NCI-H446 treated with DMSO at 0.1 percent for 48 hours (cell line): ENCODE results near the gene TBC1D22A.

Experiments used
- DNase-seq: peaks from one replicate; lab custom pipeline; 2025; lab: John Stamatoyannopoulos, UW

TBC1D22A gene

DNA sequence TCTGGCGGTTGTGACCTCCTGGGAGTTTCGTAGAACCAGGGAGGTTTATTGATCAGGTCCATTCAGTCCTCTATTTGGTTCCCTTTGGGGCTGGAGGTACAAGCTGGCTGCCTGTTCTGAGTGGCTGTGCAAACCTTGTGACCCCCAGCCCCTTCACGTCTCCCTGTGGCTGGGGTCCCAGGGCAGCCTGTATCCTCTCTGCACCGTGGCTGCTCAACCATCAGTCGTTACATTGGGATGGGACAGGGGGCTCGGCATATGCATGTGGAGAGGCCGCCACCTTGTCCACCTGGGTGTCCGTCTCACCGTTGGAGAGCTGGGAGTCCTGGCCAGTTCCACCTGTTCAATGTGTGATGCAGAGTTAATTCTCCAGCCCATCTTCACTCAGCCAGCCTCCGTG is 195.7 kb downstream of the TBC1D22A start:
- DNase-seq: no peak

DNA sequence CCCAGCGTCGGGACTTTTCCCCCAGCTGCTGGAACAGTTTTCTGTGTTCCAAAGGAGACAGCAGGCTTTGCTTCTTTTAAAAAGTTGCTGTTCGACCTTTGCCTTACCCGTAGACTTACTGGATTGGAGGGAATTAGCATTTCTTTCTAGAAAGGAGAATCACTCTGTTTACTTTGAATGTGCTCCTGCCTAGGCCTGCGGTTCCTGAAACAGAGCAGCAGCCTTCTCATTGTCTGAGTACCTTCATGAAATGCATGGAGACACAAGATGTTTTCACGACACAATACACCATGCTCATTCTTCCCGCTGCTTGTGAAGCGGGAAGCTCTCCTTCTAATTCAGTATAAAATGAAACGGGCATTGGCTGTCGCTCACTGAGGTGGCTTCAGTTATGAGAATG is 196.2 kb downstream of the TBC1D22A start:
- no peak for DNase-seq

DNA sequence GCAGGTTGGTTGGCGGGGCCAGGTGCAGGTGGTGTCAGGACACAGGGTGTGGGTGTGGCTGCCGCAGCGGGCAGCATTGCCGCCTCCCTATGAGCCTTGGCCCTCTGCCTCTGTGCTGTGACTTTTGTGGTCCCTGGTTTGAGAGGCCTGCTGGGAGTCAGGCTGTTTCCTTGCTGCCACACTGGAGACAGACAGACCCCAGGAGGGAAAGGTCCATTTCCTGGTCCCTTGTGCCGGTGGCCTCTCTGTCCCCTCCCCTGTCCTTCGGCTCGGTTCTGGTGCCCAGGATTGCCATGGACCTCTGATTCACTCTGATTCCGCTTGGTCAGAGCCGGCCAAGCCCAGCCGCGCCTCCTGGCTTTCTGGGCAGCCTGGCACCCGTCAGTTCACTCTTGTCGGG is 196.9 kb downstream of the TBC1D22A start:
- no peak for DNase-seq

DNA sequence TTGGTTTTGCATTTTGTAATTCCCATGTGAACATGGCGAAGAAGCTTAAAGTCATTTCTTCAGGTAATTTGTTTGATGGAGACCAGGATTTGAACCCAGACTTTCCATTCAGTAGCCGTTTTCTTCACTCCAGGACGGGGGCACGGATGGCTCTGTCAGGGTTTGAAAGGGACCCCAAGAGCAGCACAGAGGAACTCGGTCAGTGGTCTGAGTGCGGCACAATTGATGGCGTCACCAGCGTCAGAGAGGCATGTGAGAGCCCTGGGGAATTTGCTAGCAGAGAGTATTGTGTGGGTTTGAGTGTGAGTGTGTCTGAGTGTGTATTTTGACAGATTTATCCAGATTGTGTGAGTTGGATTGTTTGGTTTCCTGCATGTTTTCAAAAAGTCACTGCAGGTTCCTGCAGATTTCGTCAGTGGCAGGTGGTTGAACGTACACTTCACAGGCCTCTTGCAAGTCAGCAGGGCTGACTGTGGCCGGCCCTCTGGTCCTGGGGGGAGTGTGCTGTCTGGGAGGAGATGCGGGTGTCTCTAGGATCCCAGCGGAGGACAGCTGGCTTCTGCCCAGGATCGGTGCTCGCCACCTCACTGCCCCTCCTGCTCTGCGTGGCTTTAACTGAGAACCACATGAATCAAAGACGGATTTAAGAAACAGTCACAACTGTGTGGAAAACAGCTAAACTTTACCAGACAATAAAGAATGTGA is 199.3 kb downstream of the TBC1D22A start:
- DNase-seq: no peak

DNA sequence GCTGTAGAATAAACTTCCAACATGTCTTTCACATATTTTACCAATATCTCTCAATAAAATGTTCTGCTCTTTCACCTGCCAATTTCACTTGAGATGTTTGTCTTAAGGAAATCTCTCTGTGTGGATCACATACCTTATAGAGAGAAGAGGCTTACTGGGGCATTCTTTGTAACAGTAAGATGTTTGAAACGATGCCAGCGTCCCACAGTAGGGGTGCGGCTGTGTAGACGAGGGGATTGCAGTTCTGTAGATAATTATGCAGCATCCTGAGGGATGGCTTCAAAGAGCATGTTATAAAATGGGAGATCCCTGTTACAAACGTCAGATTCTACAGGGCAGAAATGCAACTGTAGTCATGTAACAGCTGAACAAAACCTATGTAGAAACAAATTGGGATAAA is 200.0 kb downstream of the TBC1D22A start:
- DNase-seq: no peak

DNA sequence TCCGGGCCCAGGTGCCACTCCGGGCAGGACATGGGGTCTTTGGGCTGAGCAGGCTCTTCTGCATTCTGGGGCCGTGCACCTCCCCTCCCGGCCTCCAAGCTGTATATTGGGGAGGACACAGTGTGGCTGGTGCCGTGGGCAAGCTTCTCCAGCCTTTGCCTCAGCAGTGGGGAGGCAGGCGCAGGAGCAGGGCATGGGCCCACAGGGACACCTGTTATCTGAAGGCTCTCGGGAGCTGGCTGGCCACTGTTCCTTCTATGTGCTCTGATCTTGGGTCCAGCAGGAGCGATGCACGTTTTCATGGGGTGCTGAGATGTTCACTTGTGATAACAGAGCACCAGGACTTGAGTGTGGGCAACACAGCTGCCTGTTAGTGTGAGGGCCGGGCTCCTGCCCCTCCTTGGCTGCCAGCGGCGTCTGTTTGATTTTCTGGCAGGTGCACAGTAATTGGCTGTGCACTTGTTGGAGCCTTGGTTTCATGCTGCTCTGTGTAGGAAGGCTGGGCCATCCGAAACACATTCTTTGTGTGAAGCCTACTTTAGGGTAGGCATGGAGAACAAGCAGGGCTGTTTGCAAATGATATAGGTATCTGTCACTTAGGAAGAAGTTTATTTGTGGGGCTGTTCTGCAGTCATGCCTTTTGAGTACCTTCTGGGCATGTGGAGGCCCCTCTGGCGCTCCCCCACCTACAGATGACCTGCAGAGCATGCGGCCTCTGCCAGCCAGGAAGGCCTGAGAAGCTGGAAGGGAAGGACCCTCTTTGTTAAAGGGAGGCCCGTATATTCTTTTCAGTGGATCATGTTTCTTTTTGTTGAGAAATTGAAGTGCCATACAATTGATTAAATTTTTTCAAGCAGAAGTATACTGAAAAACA is 201.5 kb downstream of the TBC1D22A start:
- no peak for DNase-seq

DNA sequence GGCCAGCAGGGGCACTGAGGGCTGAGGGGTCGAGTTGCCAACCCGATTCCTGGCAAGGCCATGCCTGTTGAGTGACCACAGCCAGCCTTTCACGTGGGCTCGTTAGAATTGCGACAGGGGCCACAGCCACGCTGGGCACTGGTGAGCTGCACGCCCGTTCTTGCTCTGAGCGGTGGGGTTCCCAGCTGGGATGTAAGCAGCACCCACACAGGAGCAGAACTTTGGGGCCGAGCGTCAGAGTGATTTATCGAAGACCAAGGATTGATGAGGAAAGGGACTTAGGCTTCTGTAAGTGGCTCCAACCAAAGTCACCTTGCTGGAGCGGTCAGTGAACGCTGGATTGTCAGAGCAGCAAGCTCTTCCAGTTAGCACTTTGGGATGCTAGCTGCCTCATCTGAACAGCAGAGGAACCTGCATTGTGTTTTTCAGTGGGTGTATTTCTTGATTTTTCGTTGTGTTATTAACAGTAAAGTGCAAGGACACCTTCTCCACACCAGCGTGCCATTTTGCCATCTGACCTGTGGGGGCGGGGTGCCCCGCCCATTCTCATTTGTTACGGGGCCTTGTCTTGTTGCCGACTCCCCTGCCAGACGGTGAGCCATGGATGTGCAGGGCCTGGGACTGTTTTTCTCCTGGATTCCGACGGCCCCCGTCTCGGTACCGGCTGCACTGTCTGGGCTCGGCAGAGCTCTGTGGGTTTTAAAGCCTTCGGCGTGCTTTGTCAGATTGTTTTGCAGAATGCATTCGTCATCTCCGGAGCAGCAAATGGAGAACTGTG is 202.5 kb downstream of the TBC1D22A start:
- DNase-seq: no peak

DNA sequence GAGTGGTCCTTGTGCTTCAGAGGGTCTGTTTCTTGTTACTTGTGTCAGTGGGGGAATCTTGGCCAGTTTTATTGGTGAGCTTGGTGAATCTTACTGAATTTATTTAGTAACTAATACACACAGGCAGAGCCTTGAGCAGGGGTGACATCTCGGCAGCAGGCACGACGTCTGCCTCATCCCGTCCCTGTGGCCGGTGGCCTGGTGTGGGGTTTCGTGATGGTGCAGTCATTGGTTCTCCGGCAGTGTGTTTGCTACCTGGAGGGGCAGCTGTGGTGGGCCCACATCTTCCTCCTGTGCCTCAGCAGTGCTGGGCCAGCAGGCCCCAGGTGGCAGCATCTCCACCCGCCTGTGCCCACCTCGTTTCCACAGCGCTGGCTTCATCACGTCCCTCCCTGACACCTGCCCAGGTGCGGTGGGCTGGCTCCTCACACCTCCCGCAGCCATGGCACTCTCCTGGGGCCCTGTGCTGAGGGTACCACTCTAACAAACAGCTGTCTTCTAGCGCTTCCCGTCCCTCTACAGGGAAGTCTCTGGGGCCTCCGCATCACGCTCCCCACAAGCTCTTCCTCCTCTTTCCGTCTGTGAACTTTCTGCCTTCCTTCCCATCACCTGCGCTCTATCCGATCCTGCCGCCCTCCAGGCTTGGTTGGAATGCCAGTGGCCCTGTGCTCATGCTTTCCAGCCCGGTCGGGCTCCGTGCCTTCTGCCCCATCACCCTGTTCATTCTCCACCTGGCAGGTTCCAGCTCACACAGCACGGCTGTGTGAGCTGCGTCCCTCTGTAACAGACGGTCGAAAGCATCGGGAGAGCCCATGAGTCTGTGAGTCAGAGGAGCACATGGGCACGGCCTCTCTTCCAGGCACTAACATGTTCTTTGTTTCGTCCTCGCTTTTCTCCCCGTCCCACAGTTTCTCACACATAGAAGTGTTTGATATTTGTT is 203.4 kb downstream of the TBC1D22A start:
- no peak for DNase-seq

DNA sequence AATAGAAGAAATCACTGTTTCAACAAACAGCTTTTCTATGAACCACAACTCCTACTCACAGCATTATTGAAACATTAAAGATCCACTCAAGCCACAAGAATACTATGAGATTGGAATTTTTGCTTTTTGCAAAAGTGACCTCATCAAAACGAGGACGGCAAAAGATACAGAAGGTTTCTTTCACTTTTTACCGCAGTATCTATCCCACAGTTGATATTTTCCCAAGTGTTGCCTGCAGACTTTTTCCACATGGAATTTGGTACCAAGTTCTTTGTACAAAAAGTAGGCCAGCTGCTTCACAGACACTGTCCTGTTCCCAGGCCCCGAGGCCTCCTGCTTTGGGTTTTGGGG is 204.0 kb downstream of the TBC1D22A start:
- DNase-seq: no peak

DNA sequence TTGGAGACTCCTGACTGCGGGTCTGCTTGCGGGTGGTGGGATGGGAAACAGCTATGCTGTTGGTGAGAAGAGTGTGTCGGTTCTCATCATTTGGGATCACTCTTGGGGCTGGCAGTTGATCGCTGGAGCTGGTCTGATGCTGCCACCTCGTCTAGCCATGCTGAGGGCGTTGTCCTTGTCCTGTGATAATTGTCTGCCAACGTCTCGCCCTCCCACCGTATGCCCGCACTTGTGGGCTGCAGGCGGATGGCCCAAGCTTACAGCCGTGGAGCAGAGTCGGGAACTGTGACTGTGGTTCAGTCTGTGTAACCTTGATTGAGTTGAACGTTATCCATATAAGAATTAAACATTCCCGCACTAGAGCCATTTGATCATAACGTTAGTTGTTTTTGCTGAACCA is 204.4 kb downstream of the TBC1D22A start:
- DNase-seq: no peak

DNA sequence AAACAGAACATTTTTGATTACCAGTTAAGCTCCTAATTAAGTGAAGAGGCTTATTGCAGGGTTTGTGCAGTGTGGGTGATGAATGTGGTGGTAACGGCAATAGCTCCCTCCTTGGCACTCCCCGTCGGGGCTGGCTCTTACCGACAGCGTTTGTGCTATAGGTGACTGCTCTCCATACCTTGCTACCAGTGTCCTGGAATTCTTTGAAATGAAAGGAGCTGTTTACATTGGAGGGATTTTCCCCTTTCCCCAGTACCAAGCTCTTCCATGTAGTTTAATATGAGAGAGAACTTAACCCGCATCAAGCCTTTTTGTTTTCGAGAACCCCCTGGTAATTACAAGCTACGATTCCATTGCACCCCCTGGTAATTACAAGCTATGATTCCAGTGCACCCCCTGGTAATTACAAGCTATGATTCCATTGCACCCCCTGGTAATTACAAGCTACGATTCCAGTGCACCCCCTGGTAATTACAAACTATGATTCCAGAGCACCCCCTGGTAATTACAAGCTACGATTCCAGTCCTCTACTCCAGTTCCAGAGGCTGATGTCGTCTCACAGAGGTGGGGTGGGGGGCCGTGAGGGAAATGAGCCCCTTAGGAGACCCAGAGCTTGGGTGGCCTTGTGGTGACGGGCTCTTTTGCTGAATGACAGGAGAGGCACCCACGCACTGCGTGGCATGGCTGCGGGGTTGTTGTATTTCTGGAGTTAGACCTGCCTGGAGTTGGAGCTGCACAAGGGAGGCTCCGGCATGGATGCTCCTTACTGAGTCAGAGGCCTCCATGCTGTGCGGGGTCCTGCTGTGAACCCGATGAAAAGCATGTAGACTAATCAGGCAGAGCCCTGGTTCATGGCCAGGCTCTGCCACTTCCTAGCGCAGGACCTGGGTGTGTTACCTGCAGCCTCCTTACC is 205.3 kb downstream of the TBC1D22A start:
- no peak for DNase-seq

DNA sequence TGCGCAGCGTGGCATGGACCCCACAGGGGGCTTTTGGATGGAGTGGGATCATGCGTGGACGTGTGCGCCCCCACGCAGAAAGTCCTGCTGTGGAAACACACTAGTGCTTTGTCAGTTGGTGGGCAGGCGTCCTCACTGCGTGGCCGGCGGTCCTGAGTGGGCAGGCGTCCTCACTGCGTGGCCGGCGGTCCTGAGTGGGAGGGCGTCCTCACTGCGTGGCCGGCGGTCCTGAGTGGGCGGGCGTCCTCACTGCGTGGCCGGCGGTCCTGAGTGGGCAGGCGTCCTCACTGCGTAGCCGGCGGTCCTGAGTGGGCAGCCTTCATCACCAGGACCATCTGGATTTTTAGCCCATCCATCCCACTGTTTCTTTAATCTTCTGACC is 205.9 kb downstream of the TBC1D22A start:
- no peak for DNase-seq

DNA sequence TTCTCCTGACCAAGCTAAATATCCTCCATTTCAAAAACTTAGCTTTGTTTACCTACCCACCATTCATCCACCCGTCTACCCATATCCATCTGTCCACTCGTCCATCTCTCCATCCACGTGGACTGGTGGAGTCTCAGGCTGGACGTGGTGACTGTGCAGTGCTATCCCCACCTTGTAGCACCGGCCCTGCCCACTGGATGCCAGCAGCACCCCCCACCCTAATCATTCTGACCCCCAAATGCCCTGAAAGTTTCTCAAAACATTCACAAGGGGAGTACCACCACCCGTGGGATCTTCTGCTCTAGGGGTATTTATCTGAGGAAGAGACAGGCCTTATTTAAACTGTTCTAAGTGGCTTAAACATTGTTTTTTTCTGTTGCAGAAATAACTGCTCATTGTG is 206.4 kb downstream of the TBC1D22A start:
- no peak for DNase-seq

DNA sequence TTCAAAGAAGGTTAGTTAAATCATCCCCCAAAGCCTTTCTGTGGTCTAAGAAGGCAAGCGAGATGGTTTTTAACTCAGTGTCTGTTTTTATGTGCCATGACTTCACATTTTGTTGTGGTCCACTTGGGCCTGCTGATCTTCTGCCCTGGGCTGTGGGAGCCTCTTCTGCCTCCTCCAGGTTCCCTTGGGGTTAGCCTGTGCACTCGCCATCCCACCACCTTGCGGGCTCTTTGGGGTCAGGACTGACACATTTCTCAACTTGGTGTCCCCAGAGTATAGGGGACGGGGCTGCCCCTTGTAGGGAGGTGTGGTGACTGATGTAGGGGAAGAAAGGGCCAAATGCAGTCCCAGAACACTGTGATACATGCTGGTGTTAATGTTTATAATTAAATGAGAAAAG is 207.0 kb downstream of the TBC1D22A start:
- no peak for DNase-seq

DNA sequence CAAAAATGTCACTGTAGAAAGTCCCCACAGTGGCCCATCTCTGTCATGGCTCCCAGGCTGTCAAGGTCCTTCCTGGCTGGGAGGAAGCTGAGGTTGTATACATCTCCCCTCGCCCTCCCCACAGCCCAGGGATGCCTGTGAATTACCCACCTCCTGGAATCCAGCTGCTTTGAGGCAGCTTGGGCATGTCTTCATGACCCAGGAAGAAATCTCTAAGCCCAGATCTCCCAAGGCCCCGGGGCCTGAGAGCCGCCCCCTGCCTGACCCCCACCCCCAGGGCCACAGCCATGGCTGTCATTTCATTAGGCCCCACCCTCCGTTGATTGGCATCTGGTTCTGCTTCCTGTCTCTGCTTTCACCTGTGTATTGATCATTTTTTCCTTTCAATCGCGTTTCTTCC is 207.5 kb downstream of the TBC1D22A start:
- DNase-seq: no peak

DNA sequence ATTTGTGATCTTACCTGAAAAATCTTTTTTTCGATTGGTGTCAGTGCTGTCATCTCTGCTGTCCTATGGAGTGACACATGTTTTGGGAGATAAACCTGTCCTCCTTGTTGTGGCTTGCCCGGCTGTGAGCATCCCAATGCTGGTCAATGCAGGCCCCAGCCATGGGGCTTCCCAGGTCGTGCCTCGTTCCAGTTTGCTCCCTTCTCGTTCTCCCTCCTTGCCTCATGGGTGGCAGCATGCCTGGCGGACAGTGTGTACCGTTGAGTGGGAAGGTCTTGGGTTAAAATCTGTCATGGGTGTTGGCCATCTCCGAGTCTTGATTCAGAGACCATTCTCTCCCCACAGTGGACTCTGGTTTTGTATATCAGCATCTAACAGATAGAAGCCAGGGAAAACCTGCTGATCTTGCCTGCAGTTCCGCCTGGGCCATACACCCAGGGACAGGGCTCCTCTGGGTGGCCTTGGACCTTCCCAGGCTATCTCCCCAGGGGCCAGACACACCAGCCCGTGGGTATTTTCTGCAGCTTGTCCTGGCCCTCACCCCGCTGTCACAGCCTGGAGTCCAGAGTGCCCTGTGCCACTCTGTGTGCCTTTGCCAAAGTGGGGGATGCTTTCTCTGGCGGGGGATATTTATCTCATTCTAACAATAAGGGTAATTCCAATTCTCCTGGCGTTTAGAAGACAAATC is 208.1 kb downstream of the TBC1D22A start:
- no peak for DNase-seq

DNA sequence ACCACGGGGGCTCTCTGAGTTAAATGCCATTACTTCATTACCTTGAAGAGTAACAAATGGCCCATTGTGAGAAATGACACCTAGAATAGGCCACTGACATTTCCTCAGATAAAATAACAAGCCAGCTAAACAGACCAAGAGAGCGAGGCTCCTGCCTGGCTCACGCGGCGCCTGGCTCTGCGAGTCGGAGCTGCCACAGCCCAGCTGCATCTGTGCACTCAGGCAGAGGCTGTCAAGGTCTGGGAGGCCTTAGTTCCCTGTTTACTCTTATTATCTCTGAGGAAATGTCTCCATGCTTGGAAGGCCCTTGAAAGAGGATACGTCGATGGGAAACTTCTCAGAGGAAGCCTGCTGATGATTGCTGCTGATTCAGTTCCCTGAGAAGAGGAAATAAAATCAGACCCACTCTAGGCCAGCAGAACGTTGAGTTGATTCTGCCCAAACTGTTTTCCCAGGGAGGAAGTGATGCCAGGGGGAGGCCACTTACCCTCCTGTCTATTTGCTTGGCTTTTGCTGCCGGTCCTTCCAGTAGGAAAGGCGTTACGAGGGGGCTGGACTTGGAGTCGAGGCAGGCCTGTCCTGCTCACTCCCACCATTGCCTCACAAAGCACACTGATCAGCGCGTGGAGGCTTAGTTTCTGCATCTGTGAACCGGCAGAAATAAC is 208.8 kb downstream of the TBC1D22A start:
- DNase-seq: no peak

DNA sequence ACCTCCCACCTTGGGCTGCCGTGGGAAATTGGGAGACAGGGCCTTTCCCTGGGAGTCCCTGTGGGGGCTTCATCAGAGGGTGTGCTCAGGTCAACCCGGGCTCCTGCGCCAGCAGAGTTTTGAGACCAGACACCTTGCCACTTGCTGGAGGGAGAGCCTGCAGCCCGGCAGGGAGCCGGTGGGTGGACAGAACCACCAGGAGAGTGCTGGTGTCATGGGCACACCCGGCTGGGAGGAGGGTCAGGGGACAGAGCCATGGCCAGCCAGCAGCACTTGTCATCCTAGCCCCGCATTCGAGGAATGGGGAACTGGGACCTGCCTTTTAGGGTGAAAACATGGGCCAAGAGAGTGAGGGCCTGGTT is 209.3 kb downstream of the TBC1D22A start:
- no peak for DNase-seq

DNA sequence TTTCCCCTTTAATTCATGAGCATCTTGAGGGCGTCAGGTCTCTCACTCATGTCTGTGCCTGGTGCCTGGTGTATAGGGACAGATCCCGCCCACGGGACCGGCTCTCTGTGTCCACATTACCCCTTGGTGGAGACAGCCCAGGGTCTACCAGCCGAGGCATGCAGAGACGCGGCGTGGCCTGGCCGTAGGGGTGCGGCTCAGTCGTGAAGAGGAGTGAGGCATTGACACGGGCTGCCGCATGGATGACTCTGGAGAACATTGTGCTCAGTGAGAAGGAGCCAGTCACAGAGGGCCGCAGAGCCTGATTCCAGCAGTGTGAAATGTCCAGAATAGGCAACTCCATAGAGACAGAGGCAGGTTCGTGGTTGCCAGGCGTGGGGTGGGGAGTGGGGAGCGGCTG is 209.8 kb downstream of the TBC1D22A start:
- DNase-seq: no peak
